Raji (cell line): ENCODE results near the gene ARHGAP32.

Experiments
- POLR2A ChIP-seq: IDR thresholded peaks from 2 replicates; pipeline ENCODE4 v1.6.1; 2011; ENCODE audit warnings: low read depth, low read length, control low read depth; ENCODE audit not compliant: insufficient read depth

Gene ARHGAP32

GRCh38 chr11:129192150-129192549 is at the start of gene ARHGAP32:
Gene ARHGAP32 (minus strand): TSS chr11:129192325. CDS start chr11:129192198, 127 bp downstream.
- no peak for TF ChIP-seq POLR2A

DNA sequence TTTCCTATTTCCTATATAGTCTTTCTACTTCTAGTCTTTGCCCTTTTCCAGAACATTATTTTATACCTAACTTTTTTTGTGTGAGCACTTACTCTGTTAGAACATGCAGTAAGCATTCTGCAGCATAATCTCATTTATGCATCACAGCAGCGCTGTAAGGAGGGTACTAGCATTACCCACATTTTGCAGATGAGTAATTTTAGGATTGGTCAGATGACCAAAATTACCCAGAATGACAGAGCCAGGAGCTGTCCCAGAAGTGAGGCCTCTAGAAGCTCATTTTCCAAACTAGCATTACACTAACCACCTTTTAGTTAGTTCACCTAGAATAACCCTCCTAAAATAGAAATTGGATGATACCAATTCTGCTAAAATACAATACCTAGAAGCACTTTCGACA is 47.1 kb upstream of the ARHGAP32 start:
- TF ChIP-seq POLR2A, result no peak

GRCh38 chr11:129237880-129238638 is 45.9 kb upstream of the ARHGAP32 start:
- TF ChIP-seq POLR2A, result no peak

GRCh38 chr11:129237456-129237855 is 45.3 kb upstream of the ARHGAP32 start:
- no peak for TF ChIP-seq POLR2A

DNA sequence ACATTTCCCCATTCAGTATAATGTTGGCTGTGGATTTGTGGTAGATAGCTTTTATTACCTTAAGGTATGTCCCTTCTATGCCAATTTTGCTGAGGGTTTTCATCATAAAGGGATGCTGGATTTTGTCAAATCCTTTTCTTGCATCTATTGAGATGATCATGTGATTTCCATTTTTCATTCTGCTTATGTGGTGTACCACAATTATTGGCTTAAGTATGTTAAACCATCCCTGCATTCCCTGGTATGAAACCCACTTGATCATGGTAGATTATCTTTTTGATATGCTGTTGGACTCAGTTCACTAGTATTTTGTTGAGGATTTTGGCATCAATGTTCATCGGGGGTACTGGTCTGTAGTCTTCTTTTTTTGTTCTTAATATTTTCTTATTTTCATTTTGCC is 44.7 kb upstream of the ARHGAP32 start:
- no peak for TF ChIP-seq POLR2A

GRCh38 chr11:129234978-129235377 is 42.9 kb upstream of the ARHGAP32 start:
- TF ChIP-seq POLR2A, result no peak

- no peak for TF ChIP-seq POLR2A
These were observed 37.9 kb upstream of the ARHGAP32 start for GRCh38 chr11:129230006-129230405.

- TF ChIP-seq POLR2A, result no peak
These were observed 34.2 kb upstream of the ARHGAP32 start for GRCh38 chr11:129226207-129226798.

GRCh38 chr11:129225190-129225589 is 33.1 kb upstream of the ARHGAP32 start:
- no peak for TF ChIP-seq POLR2A

DNA sequence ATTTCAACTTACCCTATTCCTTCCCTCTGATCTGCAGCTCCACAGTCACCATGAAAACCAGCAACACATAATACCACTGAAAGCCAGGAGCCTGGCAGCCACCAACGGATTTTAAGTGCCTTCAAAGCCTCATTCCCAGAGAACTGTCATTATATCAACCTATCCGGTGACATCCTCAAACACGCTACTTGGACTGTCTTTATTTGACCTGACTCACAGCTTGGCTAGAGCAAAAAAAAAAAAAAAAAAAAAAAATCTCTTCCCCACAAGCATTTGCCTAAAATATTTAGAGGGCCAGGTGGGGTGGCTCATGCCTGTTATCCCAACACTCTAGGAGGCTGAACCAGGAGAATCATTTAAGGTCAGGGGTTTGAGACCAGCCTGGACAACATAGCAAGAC is 32.4 kb upstream of the ARHGAP32 start:
- TF ChIP-seq POLR2A, result no peak

- TF ChIP-seq POLR2A, result no peak
These were observed 31.6 kb upstream of the ARHGAP32 start for GRCh38 chr11:129223701-129224149.

GRCh38 chr11:129223260-129223659 is 31.1 kb upstream of the ARHGAP32 start:
- TF ChIP-seq POLR2A, result no peak

DNA sequence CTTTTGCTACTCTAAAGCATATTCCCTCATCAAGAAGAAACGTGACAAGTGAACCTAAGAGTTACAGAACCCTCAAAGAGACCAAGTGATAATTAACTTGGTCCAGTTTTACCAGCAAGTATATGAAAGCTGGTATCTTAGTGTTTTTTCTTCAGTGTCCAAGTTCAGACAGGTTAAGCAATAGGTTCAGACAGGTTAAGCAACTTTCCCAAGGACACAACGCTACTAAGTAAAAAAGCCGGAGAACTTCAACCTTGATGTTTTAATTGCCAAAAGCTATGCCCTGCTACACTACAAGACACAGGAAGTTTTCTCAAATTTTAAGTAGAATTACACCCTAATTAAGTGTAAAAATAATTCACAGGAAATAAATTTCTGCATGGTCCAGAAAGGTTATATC is 30.0 kb upstream of the ARHGAP32 start:
- TF ChIP-seq POLR2A, result no peak

DNA sequence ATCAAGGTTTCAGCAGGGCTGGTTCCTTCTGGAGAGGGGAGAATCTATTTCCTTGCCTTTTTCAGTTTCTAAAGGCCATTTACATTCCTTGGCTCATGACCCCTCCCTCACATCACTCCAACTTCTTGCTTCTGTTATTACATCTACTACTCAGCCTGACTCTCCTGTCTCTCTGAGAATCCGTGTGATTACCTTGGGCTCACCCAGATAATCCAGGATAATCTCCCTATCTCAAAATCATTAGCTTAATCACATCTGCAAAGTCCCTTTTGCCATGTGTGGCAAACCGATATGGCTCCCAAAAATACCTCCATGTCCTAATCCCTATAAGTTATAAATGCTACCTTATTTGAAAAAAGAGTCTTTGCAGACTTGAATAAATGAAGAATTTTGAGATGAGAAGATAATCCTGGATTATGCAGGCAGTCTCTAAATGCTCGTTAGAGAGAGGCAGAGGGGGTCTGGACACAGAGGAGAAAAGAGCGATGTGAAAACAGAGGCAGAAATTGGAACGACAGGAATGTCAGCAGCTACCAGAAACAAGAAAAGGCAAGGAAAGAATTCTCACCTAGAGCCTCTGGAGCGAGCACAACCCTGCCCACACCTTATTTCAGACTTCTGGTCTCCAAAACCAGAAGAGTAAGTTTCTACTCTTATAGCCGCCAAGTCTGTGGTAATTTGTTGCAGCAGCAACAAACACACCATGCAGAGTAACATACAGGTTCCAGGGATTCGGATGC is 23.6 kb upstream of the ARHGAP32 start:
- TF ChIP-seq POLR2A, result no peak

GRCh38 chr11:129214710-129215295 is 22.7 kb upstream of the ARHGAP32 start:
- no peak for TF ChIP-seq POLR2A
